Activated T-cell treated with anti-CD3 and anti-CD28 coated beads, Interleukin-2, amount 50 U/mL, for 1 hour (primary cell): ENCODE results near the gene SGCD.

ENCODE experiments used
- DNase-seq: peaks from one replicate; pipeline ENCODE4 v3.0.0-alpha.2; 2020

SGCD gene

GRCh38 chr5:156471893-156472292 lies 144.9 kb downstream of the SGCD start:
- no peak for DNase-seq

DNA sequence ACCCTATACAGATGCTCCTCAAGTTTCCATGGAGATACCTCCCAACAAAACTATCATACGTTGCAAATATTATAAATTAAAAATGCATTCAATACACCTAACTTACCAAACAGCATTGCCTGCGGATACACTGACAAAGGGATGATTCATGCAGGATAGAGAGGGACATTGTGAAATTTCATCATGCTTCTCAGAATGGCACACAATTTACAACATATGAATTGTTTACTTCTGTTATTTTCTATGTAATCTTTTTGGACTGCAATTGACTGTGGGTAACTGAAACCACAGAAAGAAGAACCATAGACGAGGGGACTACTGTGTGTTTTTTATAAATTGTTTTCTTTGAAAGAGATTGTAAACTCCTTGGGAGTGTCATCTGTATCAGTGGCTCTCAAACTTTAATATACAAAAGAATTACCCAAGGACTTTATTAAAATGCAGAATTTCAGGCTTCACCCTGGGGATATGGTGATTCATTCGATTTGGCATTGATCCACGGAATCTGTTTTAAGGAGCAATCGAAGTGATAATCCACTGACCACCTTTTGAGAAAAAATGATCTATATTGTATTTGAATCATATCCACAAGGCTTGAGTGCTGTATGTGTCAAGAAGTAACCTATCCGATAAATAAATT lies 146.4 kb downstream of the SGCD start:
- no peak for DNase-seq

DNA sequence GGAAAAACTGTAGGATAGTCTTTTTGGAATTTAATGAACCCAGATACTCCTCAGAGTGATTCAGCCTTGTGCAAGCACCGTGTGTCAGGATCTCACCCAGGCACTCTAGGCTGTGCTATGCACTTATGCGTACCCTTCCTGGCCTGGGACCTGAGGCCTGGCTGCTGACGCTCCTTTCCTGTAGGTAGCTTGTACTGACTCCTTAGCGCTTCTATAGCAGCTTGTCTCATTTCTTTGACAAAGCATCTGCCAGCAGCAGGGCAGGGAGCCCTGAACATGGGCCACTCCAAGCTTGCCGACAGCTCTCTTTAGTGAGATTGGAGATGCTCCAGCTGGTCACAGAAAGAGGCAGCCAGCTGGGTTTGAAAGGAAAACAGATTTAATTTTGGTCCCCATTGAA lies 147.3 kb downstream of the SGCD start:
- no peak for DNase-seq

- DNase-seq, result no peak
Observed at GRCh38 chr5:156475182-156476157, 148.5 kb downstream of the SGCD start.

DNA sequence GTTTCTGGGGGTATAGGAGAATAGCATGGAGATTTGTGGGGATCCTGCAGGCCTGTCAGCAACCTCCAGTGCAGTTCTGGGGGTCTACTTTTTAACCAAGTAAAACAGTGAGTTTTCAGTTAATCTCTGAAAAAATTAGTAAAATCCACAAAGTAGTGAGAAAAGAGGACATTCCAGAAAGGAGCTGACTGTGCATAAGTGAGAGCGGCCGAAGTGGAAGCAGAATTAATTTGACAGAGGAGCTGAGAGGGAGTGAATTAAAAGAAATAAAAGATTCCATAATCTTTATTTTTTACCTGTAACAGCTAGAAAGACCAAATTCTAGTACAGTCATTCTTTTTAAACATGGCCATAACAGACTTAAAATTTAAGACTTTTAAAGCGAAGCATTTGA lies 149.2 kb downstream of the SGCD start:
- no peak for DNase-seq

- DNase-seq, result no peak
Observed at GRCh38 chr5:156476678-156477077, 149.7 kb downstream of the SGCD start.

DNA sequence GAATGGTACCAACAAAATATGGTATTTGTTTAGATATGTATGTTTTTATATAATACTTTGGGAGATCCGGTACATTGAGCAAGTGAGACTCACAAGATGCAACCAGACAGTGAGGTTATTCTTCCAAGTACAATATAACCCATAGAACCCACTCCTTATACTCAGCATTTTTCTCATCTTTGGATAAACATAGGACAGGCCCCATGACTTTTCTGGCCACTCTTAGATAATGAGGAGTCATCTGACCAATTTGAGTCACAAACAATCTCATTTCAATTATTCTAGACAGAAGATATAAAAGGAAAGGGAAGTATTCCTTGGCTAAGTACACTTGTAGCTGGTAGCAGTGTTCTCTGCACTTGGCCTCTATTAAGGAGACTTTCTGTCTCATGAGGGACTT lies 150.2 kb downstream of the SGCD start:
- no peak for DNase-seq

- no peak for DNase-seq
Observed at GRCh38 chr5:156479849-156480248, 152.9 kb downstream of the SGCD start.

DNA sequence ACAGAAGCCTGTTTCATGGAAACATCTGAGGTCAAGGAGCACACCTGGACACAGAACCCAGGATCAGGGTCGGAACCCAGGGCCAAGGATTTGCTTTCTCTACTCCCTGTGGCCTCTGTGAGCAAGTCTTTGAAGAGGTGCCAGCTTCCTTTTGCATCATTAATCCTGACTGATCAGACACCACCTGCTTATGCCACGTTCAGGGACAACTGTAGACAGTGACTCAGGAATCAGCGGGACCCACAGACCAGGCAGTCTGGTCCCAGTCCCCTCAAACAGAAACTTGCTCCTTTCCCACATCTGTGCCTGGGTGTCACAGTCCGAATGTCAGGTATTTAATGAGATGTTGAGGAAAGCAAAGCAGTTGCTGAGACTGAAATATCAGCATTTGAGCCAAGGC lies 154.8 kb downstream of the SGCD start:
- DNase-seq, result no peak

DNA sequence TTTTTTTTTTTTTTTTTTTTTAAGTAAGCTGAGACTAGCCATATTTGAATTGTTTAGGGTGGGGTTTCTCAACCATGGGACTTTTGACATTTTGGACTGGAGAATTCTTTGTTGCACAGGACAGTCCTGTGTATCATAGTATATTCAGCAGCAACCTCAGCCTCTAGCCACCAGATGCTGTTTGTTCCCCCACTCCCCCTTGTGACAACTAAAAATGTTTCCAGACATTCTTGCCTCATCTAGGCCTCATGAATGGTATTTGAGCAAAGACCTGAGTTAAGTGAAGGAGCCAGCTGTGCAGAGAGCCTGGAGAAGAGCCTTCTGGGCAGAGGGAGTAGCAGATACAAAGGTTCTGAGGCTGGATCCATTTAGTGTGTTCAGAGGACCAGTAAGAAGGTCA lies 155.9 kb downstream of the SGCD start:
- DNase-seq, result no peak

GRCh38 chr5:156486394-156487238 lies 159.7 kb downstream of the SGCD start:
- DNase-seq, result no peak

GRCh38 chr5:156491766-156492165 lies 164.8 kb downstream of the SGCD start:
- DNase-seq, result no peak

DNA sequence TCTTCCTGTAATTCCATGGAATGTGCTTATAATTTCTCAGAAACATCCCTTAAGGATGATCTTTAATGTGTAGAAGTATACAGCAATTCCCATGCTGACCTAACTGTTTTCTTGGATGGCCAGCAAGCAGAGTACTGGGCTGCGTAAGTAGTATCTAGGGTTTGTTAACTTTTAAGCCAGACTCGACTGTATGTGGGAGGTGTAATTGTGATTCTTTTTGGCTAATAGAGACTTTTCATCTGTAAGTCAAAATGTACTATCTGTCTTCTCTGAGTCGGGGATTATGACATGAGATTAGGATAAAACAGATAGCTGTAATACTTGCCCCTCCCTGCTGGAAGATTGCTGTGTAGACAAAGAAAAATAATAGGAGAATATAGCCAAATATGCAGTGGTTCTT lies 169.3 kb downstream of the SGCD start:
- DNase-seq, result no peak

DNA sequence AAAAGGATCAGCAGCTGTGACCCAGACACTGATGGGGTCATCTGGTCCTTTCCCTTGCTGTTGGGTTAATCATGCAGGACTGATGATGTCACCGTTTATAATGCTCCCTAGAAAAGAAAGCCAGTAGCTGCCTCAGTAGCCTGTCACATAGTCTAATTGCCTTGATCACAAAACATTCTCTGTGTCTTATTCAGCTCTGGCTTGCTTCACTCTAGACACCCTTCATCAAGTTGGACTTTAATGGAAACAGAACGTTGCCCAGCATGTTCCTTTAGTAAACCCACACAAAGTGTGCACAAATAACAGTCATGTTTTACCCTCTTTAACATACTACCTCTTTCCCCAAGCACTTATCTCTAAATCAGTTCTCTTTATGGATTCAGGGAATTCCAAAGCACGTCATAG lies 170.8 kb downstream of the SGCD start:
- DNase-seq, result no peak

GRCh38 chr5:156498226-156498980 lies 171.4 kb downstream of the SGCD start:
- DNase-seq, result no peak

DNA sequence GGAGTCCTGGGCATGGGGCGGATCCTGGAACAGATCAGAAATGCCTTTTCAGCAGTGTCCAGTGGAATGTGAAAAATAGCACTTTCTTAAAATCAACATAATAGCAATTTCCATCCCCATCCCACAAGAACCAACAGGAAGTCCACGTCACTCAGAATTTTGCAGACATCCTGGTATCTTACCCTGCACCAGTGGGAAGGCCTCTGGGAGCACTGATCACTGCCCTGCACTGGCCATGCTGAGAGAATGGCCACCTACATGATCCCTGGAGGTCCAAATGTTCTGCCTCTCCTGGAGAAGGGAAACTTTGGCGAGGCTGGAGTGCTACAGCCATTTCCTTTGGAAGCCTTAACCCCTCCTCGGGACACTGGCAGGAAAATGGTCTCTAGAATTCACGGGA lies 173.8 kb downstream of the SGCD start:
- no peak for DNase-seq

- no peak for DNase-seq
Observed at GRCh38 chr5:156505101-156505500, 178.1 kb downstream of the SGCD start.

GRCh38 chr5:156513123-156513815 lies 186.3 kb downstream of the SGCD start:
- DNase-seq, result no peak

- DNase-seq, result no peak
Observed at GRCh38 chr5:156515121-156515520, 188.2 kb downstream of the SGCD start.

DNA sequence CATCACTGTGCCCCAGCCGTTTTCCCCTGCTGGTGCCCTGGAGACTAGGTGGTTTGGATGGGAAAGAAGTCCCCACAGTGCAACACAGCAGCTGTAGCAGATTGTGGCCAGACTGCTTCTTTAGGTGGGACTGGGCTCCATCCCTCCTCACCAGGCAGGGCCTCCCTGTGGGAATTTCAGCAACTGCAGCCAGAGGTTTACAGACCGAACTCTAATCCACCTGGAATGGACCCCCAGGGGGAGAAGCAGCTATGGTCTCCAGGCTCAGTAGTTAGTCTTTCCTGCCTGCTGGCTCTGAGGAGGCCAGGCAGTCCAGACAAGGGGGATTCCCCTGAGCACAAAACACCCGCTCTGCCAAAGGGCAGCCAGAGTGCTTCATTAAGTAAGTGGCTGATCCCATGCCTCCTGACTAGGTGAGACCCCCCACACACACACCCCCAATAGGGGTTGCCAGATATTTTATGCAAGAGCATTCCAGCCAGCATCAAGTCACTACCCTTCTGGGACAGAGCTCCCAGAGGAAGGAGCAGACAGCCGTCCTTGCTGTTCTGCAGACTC lies 188.9 kb downstream of the SGCD start:
- DNase-seq, result no peak

- no peak for DNase-seq
Observed at GRCh38 chr5:156522651-156523529, 195.9 kb downstream of the SGCD start.
